AG08395 (cell line): ENCODE results near the gene CYSRT1.
A peak's percentile ranks its signal among the peaks of the same experiment; 100 is the strongest.
"Not testable (repeated sequence)": the region's sequence is repeated elsewhere in the genome, so short reads cannot be mapped to it uniquely, and the experiment has no call there.

Source experiments
- DNase-seq: peaks from one replicate; pipeline ENCODE4 v3.0.0; 2012; ENCODE audit warnings: mixed read lengths, low spot score

Gene CYSRT1

DNA sequence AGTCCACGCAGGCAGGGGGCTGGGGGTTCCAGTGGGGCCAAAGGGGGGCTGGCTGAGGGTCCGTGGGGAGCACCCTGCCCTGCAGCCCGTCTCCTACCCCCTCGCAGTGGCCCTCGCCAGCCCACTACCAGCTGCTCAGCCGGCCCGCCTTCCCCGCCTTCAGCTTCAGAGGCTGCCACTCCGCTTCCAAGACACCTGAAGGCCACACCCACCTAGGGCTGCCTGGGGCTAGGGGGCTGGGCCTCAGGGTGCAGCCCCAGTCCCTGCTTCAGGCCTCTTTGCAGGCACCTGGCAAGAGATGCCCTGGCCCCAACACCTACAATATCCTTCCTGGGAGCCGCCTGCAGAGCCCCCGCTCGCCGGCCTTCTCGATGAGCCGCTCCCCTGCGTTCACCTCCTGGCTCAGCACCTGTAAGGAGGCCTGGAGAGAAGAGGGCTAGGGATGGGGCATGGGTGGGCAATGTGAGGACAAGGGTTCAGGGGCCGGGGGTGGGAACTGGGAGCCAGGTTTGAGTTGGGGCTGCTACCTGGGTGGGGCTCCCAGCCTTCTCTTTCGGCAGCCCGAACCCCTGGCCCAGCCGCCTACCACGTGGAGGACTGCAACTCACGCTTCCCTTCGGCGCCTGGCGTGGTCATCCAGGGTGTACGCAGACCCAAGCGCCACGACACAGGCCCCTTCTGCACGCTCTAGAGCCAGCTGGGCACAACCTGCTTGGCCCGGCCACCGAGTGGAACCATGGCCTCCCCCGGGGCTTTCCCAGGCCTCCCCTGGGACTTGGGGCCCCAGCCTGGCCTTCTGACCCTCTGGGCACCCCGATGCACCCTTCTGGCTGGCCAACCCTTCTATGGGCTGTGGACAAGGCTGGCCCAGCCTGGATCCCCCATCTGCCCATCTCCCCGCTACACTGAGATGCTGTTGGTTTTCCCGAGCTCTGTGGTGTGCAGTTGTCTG lies 27.9 kb downstream of the CYSRT1 start:
- no peak for DNase-seq

DNA sequence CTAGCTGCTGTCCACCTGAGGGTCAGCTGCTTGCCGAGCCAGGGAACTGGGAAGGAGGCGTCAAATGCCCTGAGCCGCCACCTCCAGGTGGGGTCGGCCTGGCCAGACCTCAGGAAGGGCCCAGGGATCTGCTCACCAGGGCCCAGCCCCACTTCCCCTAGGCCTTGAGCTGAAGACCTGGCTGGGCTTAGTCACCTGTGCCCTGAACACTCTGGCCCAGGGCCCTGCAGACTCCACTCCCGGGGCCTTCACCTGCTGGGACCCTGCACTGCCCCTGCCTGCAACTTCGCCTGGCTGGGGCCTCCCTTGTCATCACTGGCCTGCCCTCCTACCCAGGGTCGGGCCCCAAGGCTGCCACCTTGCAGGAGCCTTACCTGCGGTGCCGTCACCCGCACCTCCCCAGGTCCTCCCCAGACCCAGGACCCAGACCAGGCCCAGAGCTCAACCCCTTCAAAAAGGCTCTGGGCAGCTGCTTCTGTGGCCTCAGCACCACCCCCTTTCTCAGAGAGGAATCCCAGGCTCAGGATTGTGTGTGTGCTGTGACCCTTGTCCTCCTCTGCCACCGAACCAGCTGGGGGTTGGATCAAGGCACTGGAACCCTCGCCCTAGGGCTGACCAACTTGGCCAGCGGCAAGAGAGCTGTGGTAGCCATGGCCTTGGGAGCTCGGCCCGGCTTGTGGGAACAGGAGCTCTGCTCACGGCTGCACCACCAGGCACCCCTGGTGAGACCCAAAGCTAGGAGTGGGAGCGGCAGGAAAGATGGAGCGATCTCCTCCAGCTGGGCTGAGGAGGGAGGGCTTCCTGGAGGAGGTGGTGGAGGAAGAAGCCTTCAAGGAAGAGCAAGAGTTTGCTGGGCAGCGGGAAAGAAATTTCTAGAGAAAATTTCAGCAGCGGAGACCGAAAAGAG lies 29.0 kb downstream of the CYSRT1 start:
- DNase-seq: peak; percentile 13

- DNase-seq: peak; percentile 100
These were observed 29.9 kb downstream of the CYSRT1 start, which contains the start of gene NELFB for GRCh38 chr9:137254624-137255447. NELFB (plus strand) TSS chr9:137255327.

- DNase-seq: peak; percentile 35
These were observed 30.6 kb downstream of the CYSRT1 start for GRCh38 chr9:137255448-137256114.

GRCh38 chr9:137256362-137256761 lies 31.4 kb downstream of the CYSRT1 start:
- DNase-seq: no peak

DNA sequence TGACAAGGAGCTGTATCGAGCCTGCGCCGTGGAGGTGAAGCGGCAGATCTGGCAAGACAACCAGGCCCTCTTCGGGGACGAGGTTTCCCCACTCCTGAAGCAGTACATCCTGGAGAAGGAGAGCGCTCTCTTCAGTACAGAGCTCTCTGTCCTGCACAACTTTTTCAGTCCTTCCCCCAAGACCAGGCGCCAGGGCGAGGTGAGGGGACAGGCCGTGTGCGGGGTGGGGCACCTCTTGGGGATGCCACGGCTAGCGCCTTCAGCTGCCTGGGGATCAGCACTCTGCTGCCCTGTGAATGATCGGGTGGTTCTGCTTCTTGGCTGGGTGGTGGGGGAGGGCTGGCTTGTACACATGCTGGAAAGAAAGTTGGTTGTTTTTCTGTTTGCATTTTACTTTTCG lies 31.9 kb downstream of the CYSRT1 start:
- no peak for DNase-seq

GRCh38 chr9:137262173-137262908 lies 37.4 kb downstream of the CYSRT1 start:
- not testable (repeated sequence) for DNase-seq

DNA sequence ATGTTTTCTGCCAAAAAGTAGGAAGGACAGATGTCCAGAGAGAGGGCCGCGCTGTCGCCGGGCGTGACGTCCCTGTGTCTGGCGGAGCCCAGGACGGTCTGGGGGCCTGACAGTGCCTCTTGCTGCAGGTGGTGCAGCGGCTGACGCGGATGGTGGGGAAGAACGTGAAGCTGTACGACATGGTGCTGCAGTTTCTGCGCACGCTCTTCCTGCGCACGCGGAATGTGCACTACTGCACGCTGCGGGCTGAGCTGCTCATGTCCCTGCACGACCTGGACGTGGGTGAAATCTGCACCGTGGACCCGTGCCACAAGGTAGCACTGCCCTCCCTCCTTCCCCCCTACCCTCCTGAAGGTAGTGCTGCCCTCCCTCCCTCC lies 37.9 kb downstream of the CYSRT1 start:
- no peak for DNase-seq

DNA sequence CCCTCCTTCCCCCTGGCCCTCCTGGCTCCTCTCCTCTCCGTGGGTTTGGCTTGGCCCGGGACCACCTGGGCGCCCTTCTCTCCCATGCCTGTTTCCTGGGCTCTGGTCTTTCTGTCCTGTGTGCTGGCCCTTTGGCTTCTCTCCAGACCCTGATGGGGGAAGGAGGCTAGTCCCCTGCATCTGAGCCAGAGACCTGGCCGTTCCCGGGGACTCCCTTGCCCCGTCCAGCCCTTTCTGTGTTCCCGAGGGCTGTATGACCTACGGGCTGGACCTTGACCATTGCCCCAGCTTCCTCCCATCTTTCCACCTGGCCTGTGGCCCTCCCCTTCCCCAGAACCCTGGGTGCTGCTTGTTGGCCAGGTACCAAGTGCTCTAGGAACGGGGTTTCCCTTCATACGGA lies 38.5 kb downstream of the CYSRT1 start:
- DNase-seq: no peak

- no peak for DNase-seq
These were observed 39.1 kb downstream of the CYSRT1 start for GRCh38 chr9:137264067-137264466.

- DNase-seq: no peak
These were observed 40.7 kb downstream of the CYSRT1 start for GRCh38 chr9:137265496-137266161.

GRCh38 chr9:137266162-137266527 lies 41.2 kb downstream of the CYSRT1 start:
- DNase-seq: no peak

DNA sequence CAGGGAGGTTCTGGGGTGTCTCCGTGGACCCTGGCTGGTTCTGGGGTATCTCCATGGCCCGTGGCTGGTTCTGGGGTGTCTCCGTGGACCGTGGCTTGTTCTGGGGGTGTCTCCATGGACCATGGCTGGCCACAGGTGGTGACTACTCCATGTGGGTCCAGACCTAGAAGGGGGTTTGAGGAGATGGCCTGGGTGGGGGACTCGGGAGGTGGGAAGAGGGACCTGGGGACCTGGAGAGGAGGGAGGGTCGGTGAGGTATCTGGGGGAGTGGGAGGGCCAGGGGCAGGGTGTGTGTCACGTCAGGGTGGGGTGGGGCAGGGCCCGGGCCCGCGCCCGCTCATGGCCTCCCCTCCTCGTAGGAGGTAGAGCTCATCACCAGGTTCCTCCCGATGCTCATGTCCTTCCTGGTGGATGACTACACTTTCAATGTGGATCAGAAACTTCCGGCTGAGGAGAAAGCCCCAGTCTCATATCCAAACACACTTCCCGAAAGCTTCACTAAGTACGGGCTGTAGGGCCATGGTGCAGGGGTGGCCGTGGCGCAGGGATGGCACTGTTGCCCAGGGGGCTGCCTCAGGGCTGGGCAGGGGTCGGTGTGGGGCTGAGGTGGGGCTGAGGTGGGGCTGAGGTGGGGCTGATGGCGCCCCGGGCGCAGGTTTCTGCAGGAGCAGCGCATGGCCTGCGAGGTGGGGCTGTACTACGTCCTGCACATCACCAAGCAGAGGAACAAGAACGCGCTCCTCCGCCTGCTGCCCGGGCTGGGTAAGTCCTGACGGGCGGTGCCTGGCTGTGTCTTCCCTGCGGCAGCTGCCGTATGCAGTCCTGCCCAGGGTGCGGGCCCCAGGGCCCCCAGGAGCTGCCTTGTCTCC lies 41.8 kb downstream of the CYSRT1 start:
- DNase-seq: no peak

DNA sequence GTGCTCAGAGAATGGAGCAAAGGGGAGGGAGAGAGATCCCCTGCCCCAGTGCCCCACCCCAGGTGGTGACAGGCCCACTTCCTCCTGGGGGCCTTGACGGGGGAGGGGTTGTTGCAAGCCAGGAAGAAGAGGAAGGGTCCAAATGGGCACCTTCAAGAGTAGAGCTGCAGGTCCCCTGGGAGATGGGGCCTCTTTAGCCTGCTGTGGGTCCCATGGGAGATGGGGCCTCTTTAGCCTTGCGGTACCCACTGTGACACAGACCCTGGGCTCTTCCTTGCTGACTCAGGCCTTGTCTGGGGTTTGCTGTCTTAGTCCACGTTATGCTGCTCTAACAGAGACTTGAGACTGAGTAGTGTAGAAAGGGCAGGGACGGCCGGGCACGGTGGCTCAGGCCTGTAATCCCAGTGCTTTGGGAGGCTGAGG lies 43.0 kb downstream of the CYSRT1 start:
- DNase-seq: no peak

GRCh38 chr9:137268538-137269201 lies 43.7 kb downstream of the CYSRT1 start:
- no peak for DNase-seq

GRCh38 chr9:137269231-137269772 lies 44.3 kb downstream of the CYSRT1 start:
- DNase-seq: peak; percentile 55

- no peak for DNase-seq
These were observed 46.1 kb downstream of the CYSRT1 start for GRCh38 chr9:137270929-137271695.
